Uterus (tissue), 4 donors: ENCODE measurements around the gene REXO1. TPM values are rescaled to one million over a fixed set of nuclear protein-coding genes. Genes with fewer than 3 reads are reported as not detected.

Experiments
- DNase-seq, 2 donors: peaks; one replicate each; pipeline ENCODE4 v3.0.0-alpha.2; 2019 to 2020
- H3K27ac ChIP-seq, 2 donors: fragments of 200-600 bp; sonication (generic); 1 replicate in 1 of 2; 2 replicates in 1 of 2; pipeline ENCODE4 v1.5.1; 2016 to 2018
- H3K27me3 ChIP-seq, 2 donors: fragments of 200-600 bp; sonication (generic); one replicate each; pipeline ENCODE4 v1.5.1; 2018 to 2019; ENCODE audit warnings: control low read depth in 1 of 2
- H3K36me3 ChIP-seq, 2 donors: fragments of 200-600 bp; sonication (generic); one replicate each; pipeline ENCODE4 v1.5.1; 2019; ENCODE audit warnings: control low read depth in 1 of 2
- H3K4me1 ChIP-seq, 2 donors: fragments of 200-600 bp; sonication (generic); one replicate each; pipeline ENCODE4 v1.5.1; 2018 to 2019; ENCODE audit warnings: control low read depth in 1 of 2
- H3K4me3 ChIP-seq, 2 donors: fragments of 200-600 bp; sonication (generic); 1 replicate in 1 of 2; 2 replicates in 1 of 2; pipeline ENCODE4 v1.5.1; 2018 to 2019; ENCODE audit warnings: mild to moderate bottlenecking in 1 of 2
- H3K9me3 ChIP-seq, 2 donors: fragments of 200-600 bp; sonication (generic); one replicate each; pipeline ENCODE4 v1.5.1; 2019; ENCODE audit warnings: control low read depth in 1 of 2
- intact Hi-C: fragments of 100-400 bp; cut with DNase I; formaldehyde crosslinking; loops from one replicate; pipeline ENCODE4 v1.15.1; 2023; ENCODE audit warnings: low total_unique reads
- microRNA counts, 2 donors: library from miRNA; unstranded; fragments of <30 nt; microRNA quantifications; one replicate each; lab custom pipeline; 2016 to 2017
- microRNA-seq: library from miRNA; unstranded; fragments of <30 nt; microRNA quantifications from one replicate; pipeline ENCODE4, GENCODE V29; 2016; ENCODE audit warnings: borderline microRNAs expressed, borderline replicate concordance
- total RNA-seq, 4 donors: library from RNA; depleted of rRNA in 3 of 4; stranded (reverse); fragments of >200 nt in 3 of 4; gene quantifications; one replicate each; pipeline versions ENCODE4 v1.1.0 to v1.2.4, GENCODE V29; 2014 to 2023
- TF ChIP-seq, protein P1 (sequence below), 4 experiments: fragments of 200-600 bp in 2 of 4; fragments of 450-650 bp in 2 of 4; sonication (generic) in 2 of 4; IDR thresholded peaks; one replicate each; pipeline ENCODE4 v1.5.1; 2016 to 2019; ENCODE audit warnings: antibody characterized with exemption in 4 of 4, mild to moderate bottlenecking in 2 of 4, moderate library complexity in 1 of 4
- donor health status: DM: yes; HTN: yes; CAD: no.

The REXO1 gene
- total RNA-seq, 4 donors from 2014 or later = 1.5 to 67.4 (median 25.1) TPM

DNA sequence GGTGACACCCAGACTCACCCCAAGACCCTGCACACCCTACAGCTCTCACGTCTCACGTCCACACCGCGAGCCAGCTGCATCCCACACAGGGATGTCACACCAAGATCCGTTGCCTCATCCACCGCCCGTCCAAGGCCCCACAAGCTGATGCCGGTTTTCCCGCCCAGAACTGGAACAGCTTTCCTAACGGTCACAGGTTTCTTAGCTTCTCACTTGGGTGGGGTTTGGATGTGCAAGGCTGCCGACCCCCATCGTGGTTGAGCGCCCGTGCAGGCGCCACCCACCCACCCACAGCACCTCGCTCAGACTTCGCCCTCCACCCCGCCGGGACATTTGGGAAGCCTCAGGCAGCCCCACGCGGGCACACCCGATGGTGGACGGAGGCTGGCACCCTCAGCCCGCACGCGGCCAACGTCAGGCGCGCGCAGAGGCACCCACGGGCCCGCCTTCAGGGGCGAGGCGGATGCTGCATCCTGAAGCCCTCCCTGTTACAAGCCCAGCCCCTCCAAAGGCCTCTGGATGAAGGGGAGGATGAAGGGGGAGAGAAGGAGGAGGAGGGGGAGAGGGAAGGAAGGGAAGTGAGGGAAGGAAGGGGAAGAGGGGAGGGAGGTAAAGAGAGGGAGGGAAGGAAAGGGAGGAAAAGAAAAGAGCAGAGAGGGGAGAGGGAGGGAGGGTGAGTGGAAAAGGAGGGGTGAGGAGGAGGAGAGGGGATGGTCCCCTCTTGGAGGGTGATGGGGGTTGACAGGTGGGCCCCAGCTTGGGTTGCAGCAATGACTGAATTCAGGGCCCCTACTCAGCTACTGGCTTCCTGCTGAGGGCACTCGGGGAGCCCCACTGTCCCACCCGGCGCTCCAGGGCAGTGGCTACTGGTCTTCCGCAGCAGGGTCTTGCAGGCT, 82.1 kb downstream of the REXO1 start:
- Histone ChIP-seq H3K4me1 (no peaks in the 10 kb centered on the region), H3K4me3 (no peak overlapping the region), H3K36me3 (no peaks in the 10 kb centered on the region), H3K9me3 (peaks cover 0 to 8% of the 10 kb centered on the region in 2 donors), H3K27me3 (peaks cover 10 to 64% of the 10 kb centered on the region in 2 donors), H3K27ac (no peak overlapping the region)
- intact Hi-C loops = loop anchor here (10.0 kb wide), 2 partner anchors 59 to 221 kb away; no protein-coding TSS in a partner anchor
- TF ChIP-seq, protein P1, sequence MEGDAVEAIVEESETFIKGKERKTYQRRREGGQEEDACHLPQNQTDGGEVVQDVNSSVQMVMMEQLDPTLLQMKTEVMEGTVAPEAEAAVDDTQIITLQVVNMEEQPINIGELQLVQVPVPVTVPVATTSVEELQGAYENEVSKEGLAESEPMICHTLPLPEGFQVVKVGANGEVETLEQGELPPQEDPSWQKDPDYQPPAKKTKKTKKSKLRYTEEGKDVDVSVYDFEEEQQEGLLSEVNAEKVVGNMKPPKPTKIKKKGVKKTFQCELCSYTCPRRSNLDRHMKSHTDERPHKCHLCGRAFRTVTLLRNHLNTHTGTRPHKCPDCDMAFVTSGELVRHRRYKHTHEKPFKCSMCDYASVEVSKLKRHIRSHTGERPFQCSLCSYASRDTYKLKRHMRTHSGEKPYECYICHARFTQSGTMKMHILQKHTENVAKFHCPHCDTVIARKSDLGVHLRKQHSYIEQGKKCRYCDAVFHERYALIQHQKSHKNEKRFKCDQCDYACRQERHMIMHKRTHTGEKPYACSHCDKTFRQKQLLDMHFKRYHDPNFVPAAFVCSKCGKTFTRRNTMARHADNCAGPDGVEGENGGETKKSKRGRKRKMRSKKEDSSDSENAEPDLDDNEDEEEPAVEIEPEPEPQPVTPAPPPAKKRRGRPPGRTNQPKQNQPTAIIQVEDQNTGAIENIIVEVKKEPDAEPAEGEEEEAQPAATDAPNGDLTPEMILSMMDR (IDR thresholded peaks at IDR 0.05) = no peak
- DNase-seq = no peak

MicroRNAs encoded within 50 kb of the gene (microRNA counts, 767-probe panel; counts per million panel counts)
- 0 counts per million in 2 donors for microRNA hsa-miR-1909-3p (lab: Ali Mortazavi, UCI)

Small RNA genes within 50 kb of the gene (microRNA-seq; reads per million reads assigned to microRNA genes)
- not detected for gene MIR1909

Other genes with a start within 250 kb of the REXO1 start
- 100 to 1,000 TPM in 1 of 4 donors, 10 to 100 TPM in 3; 20.6 to 110 (median 30.8) TPM for gene UQCR11, start 243.0 kb downstream of the REXO1 start, total RNA-seq
- gene TCF3, start 195.9 kb downstream of the REXO1 start, total RNA-seq = 100 to 1,000 TPM in 1 of 4 donors, 10 to 100 TPM in 3; 15.6 to 132 (median 65.7) TPM
- not detected for gene ONECUT3, start 95.0 kb downstream of the REXO1 start, total RNA-seq
- gene ATP8B3, start 36.2 kb downstream of the REXO1 start, total RNA-seq = 1 to 10 TPM in 3 of 4 donors, not detected in 1; 1.0 to 3.3 (median 1.7) TPM
- gene KLF16, start 15.1 kb upstream of the REXO1 start, total RNA-seq = 10 to 100 TPM in 1 of 4 donors, 1 to 10 TPM in 1, under 1 TPM in 1, not detected in 1; 0.26 to 17.7 (median 3.9) TPM
- gene ABHD17A, start 37.0 kb upstream of the REXO1 start, total RNA-seq = 100 to 1,000 TPM in 1 of 4 donors, 10 to 100 TPM in 3; 33.8 to 142 (median 63.7) TPM
- 1 to 10 TPM; 1.0 to 5.5 (median 2.8) TPM for gene ADAT3, start 56.9 kb upstream of the REXO1 start, total RNA-seq
- 10 to 100 TPM in 3 of 4 donors, 1 to 10 TPM in 1; 9.5 to 68.9 (median 28.0) TPM for gene SCAMP4, start 56.9 kb upstream of the REXO1 start, total RNA-seq
- gene CSNK1G2, start 92.7 kb upstream of the REXO1 start, total RNA-seq = 10 to 100 TPM in 3 of 4 donors, 1 to 10 TPM in 1; 8.2 to 59.4 (median 46.7) TPM
- 100 to 1,000 TPM in 1 of 4 donors, 10 to 100 TPM in 3; 48.2 to 105 (median 61.8) TPM for gene BTBD2, start 167.2 kb upstream of the REXO1 start, total RNA-seq
- 100 to 1,000 TPM in 2 of 4 donors, 10 to 100 TPM in 2; 34.6 to 155 (median 81.7) TPM for gene MKNK2, start 202.8 kb upstream of the REXO1 start, total RNA-seq
- gene MOB3A, start 247.8 kb upstream of the REXO1 start, total RNA-seq = 10 to 100 TPM; 10.2 to 81.4 (median 20.7) TPM
- 10 to 100 TPM in 1 of 4 donors, 1 to 10 TPM in 3; 1.5 to 86.1 (median 5.7) TPM for gene IZUMO4, start 248.4 kb upstream of the REXO1 start, total RNA-seq